Left ventricle myocardium superior (tissue), 1 donor: Measurements from ENCODE around the gene C10orf95. TPM values are rescaled to one million over a fixed set of nuclear protein-coding genes. Genes with fewer than 3 reads are reported as not detected.

ENCODE experiments used
- ATAC-seq: fragments of 200-7000 bp; cut with Tn5 transposase; one replicate; pipeline ENCODE4 v1.9.1; 2020; ENCODE audit warnings: mild to moderate bottlenecking, moderate library complexity
- DNase-seq: peaks from one replicate; pipeline ENCODE4 v3.0.0-alpha.2; 2020
- intact Hi-C: fragments of 100-400 bp; cut with micrococcal nuclease; formaldehyde crosslinking; loops from one replicate; pipeline ENCODE4 v1.11.0; 2022
- total RNA-seq: library from RNA; stranded (reverse); fragmentation: NEBNext Ultra II Directional; extraction: Animal tissue kit (Norgen Biotek cat#: 25700); gene quantifications from one replicate; pipeline ENCODE4 v1.2.1, GENCODE V29; 2021
- donor health status: DM: no; HTN: yes; CAD: no; lungs with severe emphysema.

The C10orf95 gene
- total RNA-seq, 1 donor from 2014 or later, result not detected

- intact Hi-C loops, result no loop called here
- ATAC-seq (no peak), DNase-seq (no peak)
Observed at GRCh38 chr10:102437515-102437914, 13.8 kb downstream of the C10orf95 start.

- intact Hi-C loops, result no loop called here
- DNase-seq (no peak), ATAC-seq (no peak)
Observed at GRCh38 chr10:102436312-102436711, 15.0 kb downstream of the C10orf95 start.

- no peak for ATAC-seq
- no peak for DNase-seq
- intact Hi-C loops, result no loop called here
Observed at GRCh38 chr10:102435529-102436233, 15.7 kb downstream of the C10orf95 start.

- intact Hi-C loops, result no loop called here
- ATAC-seq (no peak), DNase-seq (no peak)
Observed at GRCh38 chr10:102435133-102435497, 16.2 kb downstream of the C10orf95 start.

- DNase-seq (no peak), ATAC-seq (peak; percentile 6)
- intact Hi-C loops, result no loop called here
Observed at GRCh38 chr10:102434394-102435132, 16.8 kb downstream of the C10orf95 start.

- no peak for DNase-seq
- intact Hi-C loops, result no loop called here
- ATAC-seq, result no peak
Observed at GRCh38 chr10:102433619-102434046, 17.7 kb downstream of the C10orf95 start.

- intact Hi-C loops, result no loop called here
- ATAC-seq, result peak; percentile 96
- peak; percentile 97 for DNase-seq
Observed at GRCh38 chr10:102432162-102432950, 19.0 kb downstream of the C10orf95 start, which contains the start of gene CUEDC2. TSS of gene CUEDC2 (minus strand) at chr10:102432574. CDS start at chr10:102425188, 7,386 bp downstream.

- intact Hi-C loops, result no loop called here
- ATAC-seq (peak; percentile 11), DNase-seq (no peak)
Observed at GRCh38 chr10:102431452-102432124, 19.8 kb downstream of the C10orf95 start.

- DNase-seq, result no peak
- intact Hi-C loops, result no loop called here
- ATAC-seq, result no peak
Observed at GRCh38 chr10:102429468-102429867, 21.9 kb downstream of the C10orf95 start.

GRCh38 chr10:102426803-102427287 is 24.5 kb downstream of the C10orf95 start:
- ATAC-seq (no peak), DNase-seq (no peak)
- intact Hi-C loops, result no loop called here

GRCh38 chr10:102425444-102425843 is 25.9 kb downstream of the C10orf95 start:
- intact Hi-C loops, result no loop called here
- DNase-seq (no peak), ATAC-seq (no peak)

- no peak for DNase-seq
- ATAC-seq, result no peak
- intact Hi-C loops, result no loop called here
Observed at GRCh38 chr10:102424916-102425315, 26.4 kb downstream of the C10orf95 start.

- ATAC-seq (no peak), DNase-seq (no peak)
- intact Hi-C loops, result no loop called here
Observed at GRCh38 chr10:102424145-102424544, 27.2 kb downstream of the C10orf95 start.

GRCh38 chr10:102423372-102423968 is 27.9 kb downstream of the C10orf95 start:
- DNase-seq, result no peak
- no peak for ATAC-seq
- intact Hi-C loops, result no loop called here

- DNase-seq, result peak; percentile 88
- intact Hi-C loops, result no loop called here
- peak; percentile 62 for ATAC-seq
Observed at GRCh38 chr10:102422545-102423129, 28.7 kb downstream of the C10orf95 start.

GRCh38 chr10:102421757-102422512 is 29.4 kb downstream of the C10orf95 start:
- intact Hi-C loops, result no loop called here

GRCh38 chr10:102421507-102421756 is 29.9 kb downstream of the C10orf95 start:
- DNase-seq (no peak), ATAC-seq (no peak)
- intact Hi-C loops, result no loop called here

More at GRCh38 chr10:102421757-102422512, 29.4 kb downstream of the C10orf95 start:
- DNase-seq (peak; percentile 49), ATAC-seq (peak; percentile 12)
